Pancreas (tissue), 10 donors: ENCODE data around the gene CCDC187. TPM values are rescaled to one million over a fixed set of nuclear protein-coding genes. Genes with fewer than 3 reads are reported as not detected.

Experiments
- ATAC-seq, 4 donors: fragments of 200-7000 bp; cut with Tn5 transposase; one replicate each; pipeline versions ENCODE4 v1.8.0 to v1.9.1; 2020; ENCODE audit warnings: mild to moderate bottlenecking in 4 of 4, moderate library complexity in 4 of 4
- DNase-seq, 6 donors: peaks; one replicate each; pipeline ENCODE4 v3.0.0-alpha.2; 2020
- FAIRE-seq: peaks from 2 replicates; lab custom pipeline; 2012; peaks lifted over from hg19 to GRCh38; lab: Jason Lieb, UNC
- H3K27ac ChIP-seq, 4 donors: fragments of 200-600 bp; sonication (generic); 1 replicate in 3 of 4; 2 replicates in 1 of 4; pipeline versions ENCODE4 v1.5.0 to v1.8.0; 2020
- H3K27me3 ChIP-seq, 4 donors: fragments of 200-600 bp; one replicate each; pipeline ENCODE4 v1.8.0; 2021
- H3K36me3 ChIP-seq, 3 donors: fragments of 200-600 bp; sonication (generic) in 1 of 3; one replicate each; pipeline versions ENCODE4 v1.5.0 to v1.8.0; 2020 to 2021
- H3K4me1 ChIP-seq, 3 donors: fragments of 200-600 bp; one replicate each; pipeline ENCODE4 v1.8.0; 2021
- H3K4me3 ChIP-seq, 4 donors: fragments of 200-600 bp; sonication (generic) in 2 of 4; one replicate each; pipeline versions ENCODE4 v1.5.0 to v1.8.0; 2020 to 2021
- H3K9me3 ChIP-seq, 4 donors: fragments of 200-600 bp; one replicate each; pipeline ENCODE4 v1.8.0; 2021
- CTCF ChIP-seq, 4 donors: fragments of 200-600 bp; sonication (generic) in 3 of 4; IDR thresholded peaks; one replicate each; pipeline versions ENCODE4 v1.5.0 to v1.8.0; 2021; ENCODE audit warnings: antibody characterized with exemption in 4 of 4
- WGBS, 2 donors: extraction: QIAGEN DNeasy Blood & Tissue Kit; methylation state at CpG; one replicate each; pipeline ENCODE4 v1.1.7; 2013; 5-methylcytosine and 5-hydroxymethylcytosine counted together
- intact Hi-C, 3 donors: fragments of 100-400 bp; cut with DNase I; formaldehyde crosslinking; loops; one replicate each; pipeline versions ENCODE4 v1.11.1 to v1.14.2; 2022
- polyA plus RNA-seq, 2 donors: library from polyadenylated mRNA; stranded (reverse); fragments of 200-250 nt; gene quantifications; one replicate each; pipeline ENCODE4 v1.2.3, GENCODE V29; 2013
- total RNA-seq, 6 donors: library from RNA; stranded (reverse); fragmentation: NEBNext Ultra II Directional in 4 of 6; extraction: Animal tissue kit (Norgen Biotek cat#: 25700) in 4 of 6; gene quantifications; one replicate each; pipeline versions ENCODE4 v1.2.1 to v1.2.4, GENCODE V29; 2021 to 2023
- donor health status: healthy with polysubstance abuse.
- donor health status: DM: no; HTN: no; CAD: no; lungs with moderate emphysema.
- donor health status: DM: no; HTN: no; CAD: no.
- donor health status: control.
- donor health status: control.
- donor health status: Bipolar disorder and iron deficiency.
- donor health status: DM: yes; HTN: yes; CAD: no.
- donor health status: DM: no; HTN: no; CAD: no.
- donor health status: DM: no; HTN: no; CAD: no.
- donor health status: DM: yes; HTN: yes; CAD: no.

Gene CCDC187
- total and polyA plus RNA-seq, 8 donors = 0.14 to 2.6 (median 0.43) TPM

GRCh38 chr9:136275655-136276429 lies 28.1 kb downstream of the CCDC187 start:
- 68 to 73% methylated on average over 21 of the region's 21 CpGs for WGBS, 2 donors
- H3K9me3 ChIP-seq = no peaks in the 10 kb centered on the region
- ATAC-seq = peak in 1 of 4 donors; percentile 20

GRCh38 chr9:136274786-136275654 lies 28.9 kb downstream of the CCDC187 start:
- 78 to 80% methylated on average over 27 to 28 of the region's 28 CpGs for WGBS, 2 donors
- intact Hi-C loops = loop anchor here in 1 of 3 donors (10.0 kb wide), 1 partner anchor 100 kb away; no protein-coding TSS in a partner anchor
- FAIRE-seq = no peak
- Histone ChIP-seq H3K4me1 (no peaks in the 10 kb centered on the region), H3K9me3 (no peaks in the 10 kb centered on the region), H3K27ac (no peak overlapping the region), H3K27me3 (no peaks in the 10 kb centered on the region), H3K36me3 (no peaks in the 10 kb centered on the region), H3K4me3 (no peak overlapping the region)
- peak in 1 of 6 donors; percentile 69 for DNase-seq
- TF ChIP-seq CTCF (IDR thresholded peaks at IDR 0.05) = no peak
- no peak for ATAC-seq

More at GRCh38 chr9:136275655-136276429, 28.1 kb downstream of the CCDC187 start:
- Histone ChIP-seq H3K4me3 (no peak overlapping the region), H3K27ac (no peak overlapping the region), H3K4me1 (no peaks in the 10 kb centered on the region), H3K27me3 (no peaks in the 10 kb centered on the region), H3K36me3 (no peaks in the 10 kb centered on the region)
- intact Hi-C loops = loop anchor here in 1 of 3 donors (10.0 kb wide), 1 partner anchor 101 kb away; no protein-coding TSS in a partner anchor
- FAIRE-seq (no peak), DNase-seq (peak in 1 of 6 donors; percentile 66)
- no peak for TF ChIP-seq CTCF (IDR thresholded peaks at IDR 0.05)

GRCh38 chr9:136273921-136274785 lies 29.7 kb downstream of the CCDC187 start:
- Histone ChIP-seq H3K27ac (no peak overlapping the region), H3K4me1 (no peaks in the 10 kb centered on the region), H3K36me3 (no peaks in the 10 kb centered on the region), H3K4me3 (no peak overlapping the region), H3K9me3 (no peaks in the 10 kb centered on the region), H3K27me3 (no peaks in the 10 kb centered on the region)
- FAIRE-seq (no peak), ATAC-seq (no peak), DNase-seq (no peak)
- 84 to 89% methylated on average over 27 to 28 of the region's 28 CpGs for WGBS, 2 donors
- TF ChIP-seq CTCF (IDR thresholded peaks at IDR 0.05) = no peak
- intact Hi-C loops = loop anchor here in 1 of 3 donors (10.0 kb wide), 1 partner anchor 99 kb away; no protein-coding TSS in a partner anchor

- no peaks in the 10 kb centered on the region for H3K36me3 ChIP-seq
- H3K4me1 ChIP-seq = no peaks in the 10 kb centered on the region
- no peaks in the 10 kb centered on the region for H3K27me3 ChIP-seq
- FAIRE-seq (no peak), DNase-seq (no peak), ATAC-seq (no peak)
- intact Hi-C loops = loop anchor here in 1 of 3 donors (10.0 kb wide), 1 partner anchor 99 kb away; no protein-coding TSS in a partner anchor
- H3K27ac ChIP-seq = no peak overlapping the region
- TF ChIP-seq CTCF (IDR thresholded peaks at IDR 0.05) = no peak
- WGBS, 2 donors = 80 to 89% methylated on average over 14 of the region's 14 CpGs
- H3K4me3 ChIP-seq = no peak overlapping the region
- no peaks in the 10 kb centered on the region for H3K9me3 ChIP-seq
Measured at GRCh38 chr9:136273244-136273865, 30.5 kb downstream of the CCDC187 start.
